Endodermal cell (in vitro differentiated cells): ENCODE results near the gene RIMBP2. TPM values are rescaled to one million over a fixed set of nuclear protein-coding genes. Genes with fewer than 3 reads are reported as not detected.

Experiments
- DNase-seq: peaks from one replicate; pipeline ENCODE4 v3.0.0-alpha.2; 2017
- H3K27ac ChIP-seq: 2 replicates; pipeline ENCODE4 v1.5.1; 2013; ENCODE audit warnings: mild to moderate bottlenecking, low read depth, low read length, moderate library complexity
- H3K27me3 ChIP-seq: 2 replicates; pipeline ENCODE4 v1.6.1; 2013; ENCODE audit warnings: mild to moderate bottlenecking, low read length, moderate library complexity; ENCODE audit not compliant: insufficient read depth, control insufficient read depth, poor library complexity, severe bottlenecking
- H3K36me3 ChIP-seq: 2 replicates; pipeline ENCODE4 v1.7.0; 2013; ENCODE audit warnings: mild to moderate bottlenecking, low read length, moderate library complexity; ENCODE audit not compliant: control insufficient read depth, insufficient read depth
- H3K4me1 ChIP-seq: one replicate; pipeline ENCODE4 v1.7.0; 2013; ENCODE audit warnings: low read length; ENCODE audit not compliant: control insufficient read depth, insufficient read depth
- H3K4me3 ChIP-seq: 2 replicates; pipeline ENCODE4 v1.5.1; 2013; ENCODE audit warnings: mild to moderate bottlenecking, low read length, moderate library complexity
- H3K9ac ChIP-seq: 2 replicates; pipeline ENCODE4 v1.6.1; 2013; ENCODE audit warnings: mild to moderate bottlenecking, low read length, moderate library complexity; ENCODE audit not compliant: poor library complexity, severe bottlenecking; ENCODE audit errors: extremely low read depth
- H3K9me3 ChIP-seq: 2 replicates; pipeline ENCODE4 v1.6.1; 2013; ENCODE audit warnings: mild to moderate bottlenecking, low read length, moderate library complexity; ENCODE audit not compliant: control insufficient read depth
- H3K27ac Mint-ChIP-seq: 2 replicates; pipeline ENCODE4 v1.8.0; 2020; ENCODE audit warnings: mixed read lengths
- H3K27me3 Mint-ChIP-seq: 2 replicates; pipeline ENCODE4 v1.8.0; 2021; ENCODE audit warnings: mild to moderate bottlenecking, mixed read lengths; ENCODE audit not compliant: insufficient read depth
- H3K36me3 Mint-ChIP-seq: 2 replicates; pipeline ENCODE4 v1.8.0; 2020; ENCODE audit warnings: low read depth, mixed read lengths
- H3K4me1 Mint-ChIP-seq: 2 replicates; pipeline ENCODE4 v1.8.0; 2020; ENCODE audit warnings: mixed read lengths
- H3K4me3 Mint-ChIP-seq: 2 replicates; pipeline ENCODE4 v1.8.0; 2020; ENCODE audit warnings: mild to moderate bottlenecking, moderate library complexity, mixed read lengths
- H3K9me3 Mint-ChIP-seq: 2 replicates; pipeline ENCODE4 v1.8.0; 2020; ENCODE audit warnings: mild to moderate bottlenecking, mixed read lengths
- WGBS, 2 experiments: methylation state at CpG; one replicate each; pipeline versions ENCODE4 v1.1.5 to v1.1.7; 2013; ENCODE audit warnings: missing lambda C conversion rate in 2 of 2, mixed read lengths in 1 of 2; ENCODE audit not compliant: insufficient coverage in 1 of 2, insufficient read length in 1 of 2; 5-methylcytosine and 5-hydroxymethylcytosine counted together
- total RNA-seq, 2 donors: library from RNA; stranded (reverse); fragmentation: NEBNext Ultra II Directional in 1 of 2; extraction: Animal tissue kit (Norgen Biotek cat#: 25700) in 1 of 2; gene quantifications; 2 replicates in 1 of 2; 3 replicates in 1 of 2; pipeline ENCODE4 v1.2.1, GENCODE V29; 2021
- TF ChIP-seq, protein P1 (sequence below): fragments of 200-600 bp; sonication (generic); conservative IDR thresholded peaks from 2 replicates; pipeline ENCODE4 v1.5.0; 2021; ENCODE audit warnings: antibody characterized with exemption, mild to moderate bottlenecking

The RIMBP2 gene
- total RNA-seq, 2 donors from 2014 or later = 0.13 to 3.4 TPM

DNA sequence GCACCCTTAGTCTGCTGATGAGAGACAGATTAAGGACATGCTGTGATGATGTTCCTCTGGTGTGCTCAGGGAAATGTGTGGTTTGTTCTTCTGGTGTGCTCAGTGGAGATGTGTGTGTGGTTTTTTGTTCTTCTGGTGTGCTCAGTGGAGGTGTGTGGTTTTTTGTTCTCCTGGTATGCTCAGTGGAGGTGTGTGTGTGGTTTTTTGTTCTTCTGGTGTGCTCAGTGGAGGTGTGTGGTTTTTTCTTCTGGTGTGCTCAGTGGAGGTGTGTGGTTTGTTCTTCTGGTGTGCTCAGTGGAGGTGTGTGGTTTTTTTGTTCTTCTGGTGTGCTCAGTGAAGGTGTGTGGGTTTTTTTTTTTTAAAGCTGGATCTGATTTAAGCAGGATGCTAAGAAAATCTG, 363.0 kb downstream of the RIMBP2 start:
- Mint-ChIP-seq H3K36me3 (no peaks in the 10 kb centered on the region), H3K27me3 (peaks cover 27% of the 10 kb centered on the region), H3K4me1 (no peaks in the 10 kb centered on the region), H3K4me3 (no peak overlapping the region), H3K27ac (no peak overlapping the region), H3K9me3 (no peaks in the 10 kb centered on the region)
- no peaks in the 10 kb centered on the region for H3K9me3 ChIP-seq
- TF ChIP-seq, protein P1, sequence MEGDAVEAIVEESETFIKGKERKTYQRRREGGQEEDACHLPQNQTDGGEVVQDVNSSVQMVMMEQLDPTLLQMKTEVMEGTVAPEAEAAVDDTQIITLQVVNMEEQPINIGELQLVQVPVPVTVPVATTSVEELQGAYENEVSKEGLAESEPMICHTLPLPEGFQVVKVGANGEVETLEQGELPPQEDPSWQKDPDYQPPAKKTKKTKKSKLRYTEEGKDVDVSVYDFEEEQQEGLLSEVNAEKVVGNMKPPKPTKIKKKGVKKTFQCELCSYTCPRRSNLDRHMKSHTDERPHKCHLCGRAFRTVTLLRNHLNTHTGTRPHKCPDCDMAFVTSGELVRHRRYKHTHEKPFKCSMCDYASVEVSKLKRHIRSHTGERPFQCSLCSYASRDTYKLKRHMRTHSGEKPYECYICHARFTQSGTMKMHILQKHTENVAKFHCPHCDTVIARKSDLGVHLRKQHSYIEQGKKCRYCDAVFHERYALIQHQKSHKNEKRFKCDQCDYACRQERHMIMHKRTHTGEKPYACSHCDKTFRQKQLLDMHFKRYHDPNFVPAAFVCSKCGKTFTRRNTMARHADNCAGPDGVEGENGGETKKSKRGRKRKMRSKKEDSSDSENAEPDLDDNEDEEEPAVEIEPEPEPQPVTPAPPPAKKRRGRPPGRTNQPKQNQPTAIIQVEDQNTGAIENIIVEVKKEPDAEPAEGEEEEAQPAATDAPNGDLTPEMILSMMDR = no peak
- no peak overlapping the region for H3K9ac ChIP-seq
- H3K36me3 ChIP-seq = no peaks in the 10 kb centered on the region
- peaks cover 4% of the 10 kb centered on the region for H3K27me3 ChIP-seq
- H3K4me3 ChIP-seq = no peak overlapping the region
- DNase-seq = no peak
- no peak overlapping the region for H3K27ac ChIP-seq
- H3K4me1 ChIP-seq = no peaks in the 10 kb centered on the region

DNA sequence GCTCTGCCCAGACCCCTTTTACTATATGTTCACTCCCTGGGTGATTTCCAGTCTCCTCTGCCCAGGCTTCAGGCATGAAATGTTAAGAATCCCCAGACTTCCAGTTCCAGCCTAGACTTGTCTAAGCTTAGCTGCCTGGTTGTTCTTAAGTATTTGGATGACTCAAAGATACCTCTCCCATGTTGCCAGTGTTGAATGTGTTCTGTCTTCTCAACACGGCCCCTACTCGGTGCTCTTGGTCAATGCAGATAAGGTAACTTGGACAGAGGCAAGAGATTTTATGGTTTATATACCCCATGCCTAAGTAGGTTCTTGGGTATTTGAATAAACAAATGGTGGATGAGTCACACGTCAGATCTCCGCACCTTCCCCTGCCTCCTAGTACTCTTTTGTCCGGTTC, 364.8 kb downstream of the RIMBP2 start:
- H3K9me3 ChIP-seq = no peaks in the 10 kb centered on the region
- Mint-ChIP-seq H3K27me3 (peaks cover 23% of the 10 kb centered on the region), H3K4me1 (no peaks in the 10 kb centered on the region), H3K4me3 (no peak overlapping the region), H3K9me3 (no peaks in the 10 kb centered on the region), H3K27ac (no peak overlapping the region), H3K36me3 (no peaks in the 10 kb centered on the region)
- H3K27ac ChIP-seq = no peak overlapping the region
- 87 to 96% methylated on average over 5 of the region's 5 CpGs for WGBS, 2 experiments
- no peak overlapping the region for H3K9ac ChIP-seq
- no peak for DNase-seq
- H3K4me3 ChIP-seq = no peak overlapping the region
- TF ChIP-seq, protein P1 = no peak
- no peaks in the 10 kb centered on the region for H3K4me1 ChIP-seq
- peaks cover 4% of the 10 kb centered on the region for H3K27me3 ChIP-seq
- H3K36me3 ChIP-seq = no peaks in the 10 kb centered on the region

DNA sequence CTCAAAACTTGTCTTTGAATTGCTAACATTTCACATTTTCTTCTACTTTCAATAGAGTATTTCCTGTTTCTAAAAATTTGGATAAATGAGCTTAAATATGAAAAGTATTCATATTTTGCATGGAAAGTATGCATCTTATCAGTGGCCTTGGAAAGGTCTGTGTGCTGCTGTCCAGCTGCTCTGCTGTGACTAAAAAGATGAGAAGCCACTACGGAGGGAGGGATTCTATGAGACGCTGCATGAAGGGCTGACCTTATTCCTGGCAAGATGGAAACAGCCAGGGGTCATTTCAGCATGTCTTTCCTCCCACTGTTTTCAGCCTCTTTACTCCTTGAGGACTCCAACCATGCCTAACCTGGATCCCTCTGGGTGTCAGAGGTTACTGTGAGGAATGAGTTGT, 365.4 kb downstream of the RIMBP2 start:
- Histone ChIP-seq H3K27me3 (peaks cover 4% of the 10 kb centered on the region), H3K4me1 (no peaks in the 10 kb centered on the region), H3K27ac (no peak overlapping the region), H3K36me3 (no peaks in the 10 kb centered on the region), H3K9me3 (no peaks in the 10 kb centered on the region), H3K9ac (no peak overlapping the region), H3K4me3 (no peak overlapping the region)
- DNase-seq = no peak
- no peak overlapping the region for H3K27ac Mint-ChIP-seq
- TF ChIP-seq, protein P1 = no peak
- peaks cover 20% of the 10 kb centered on the region for H3K27me3 Mint-ChIP-seq
- WGBS, 2 experiments = 62 to 85% methylated on average over 2 of the region's 2 CpGs
- H3K9me3 Mint-ChIP-seq = no peaks in the 10 kb centered on the region
- H3K4me1 Mint-ChIP-seq = no peaks in the 10 kb centered on the region
- no peak overlapping the region for H3K4me3 Mint-ChIP-seq
- no peaks in the 10 kb centered on the region for H3K36me3 Mint-ChIP-seq
